Right lobe of liver (tissue), 4 donors: Measurements from ENCODE around the gene SLC35B2.

ENCODE experiments used
- CTCF ChIP-seq, 4 donors: fragments of 200-600 bp in 3 of 4; fragments of 450-650 bp in 1 of 4; IDR thresholded peaks; one replicate each; pipeline versions ENCODE4 v1.5.1 to v1.8.0; 2016 to 2022; ENCODE audit warnings: antibody characterized with exemption in 4 of 4, mild to moderate bottlenecking in 2 of 4
- POLR2A ChIP-seq: fragments of 450-650 bp; IDR thresholded peaks from one replicate; pipeline ENCODE4 v1.6.1; 2017; ENCODE audit warnings: antibody characterized with exemption, mild to moderate bottlenecking
- donor health status: DM: no; HTN: no; CAD: no.
- donor health status: DM: no; HTN: no; CAD: no.
- donor health status: DM: no; HTN: yes; CAD: no.

GRCh38 chr6:44237021-44237812 is 20.1 kb downstream of the SLC35B2 start:
- TF ChIP-seq POLR2A (peak; percentile 94), CTCF (IDR thresholded peaks at IDR 0.05) (no peak)
